Smooth muscle cell (in vitro differentiated cells): ENCODE results near the gene TMEM217. TPM values are rescaled to one million over a fixed set of nuclear protein-coding genes. Genes with fewer than 3 reads are reported as not detected.

ENCODE experiments used
- DNase-seq: peaks from one replicate; lab custom pipeline; 2025; ENCODE audit not compliant: unreplicated experiment; lab: John Stamatoyannopoulos, UW
- H2AFZ ChIP-seq: fragments of 200-600 bp; sonication (generic); 2 replicates; pipeline ENCODE4 v1.6.0; 2016; ENCODE audit warnings: antibody characterized with exemption, low read depth, mild to moderate bottlenecking
- H3F3A ChIP-seq: fragments of 200-600 bp; sonication (generic); 2 replicates; pipeline ENCODE4 v1.6.0; 2017; ENCODE audit warnings: antibody characterized with exemption, low read depth
- H3K27ac ChIP-seq: fragments of 200-600 bp; sonication (generic); 2 replicates; pipeline ENCODE4 v1.5.1; 2016; ENCODE audit warnings: low read depth, mild to moderate bottlenecking
- H3K27me3 ChIP-seq: fragments of 200-600 bp; sonication (generic); 2 replicates; pipeline ENCODE4 v1.6.1; 2016; ENCODE audit warnings: low read depth, mild to moderate bottlenecking
- H3K36me3 ChIP-seq: fragments of 200-600 bp; sonication (generic); 2 replicates; pipeline ENCODE4 v1.5.1; 2016; ENCODE audit warnings: low read depth
- H3K4me1 ChIP-seq: fragments of 200-600 bp; sonication (generic); 2 replicates; pipeline ENCODE4 v1.5.1; 2016; ENCODE audit warnings: low read depth
- H3K4me2 ChIP-seq: fragments of 200-600 bp; sonication (generic); 2 replicates; pipeline ENCODE4 v1.6.0; 2016; ENCODE audit warnings: mild to moderate bottlenecking
- H3K4me3 ChIP-seq: fragments of 200-600 bp; sonication (generic); 2 replicates; pipeline ENCODE4 v1.5.1; 2016; ENCODE audit warnings: mild to moderate bottlenecking
- H3K79me2 ChIP-seq: fragments of 200-600 bp; sonication (generic); 2 replicates; pipeline ENCODE4 v1.6.0; 2016; ENCODE audit warnings: low read depth, mild to moderate bottlenecking
- H3K9ac ChIP-seq: fragments of 200-600 bp; sonication (generic); 2 replicates; pipeline ENCODE4 v1.6.0; 2016; ENCODE audit warnings: low read depth
- H3K9me3 ChIP-seq: fragments of 200-600 bp; sonication (generic); replicated peaks from 2 replicates; pipeline ENCODE4 v1.5.1; 2016; ENCODE audit warnings: low read depth
- H4K20me1 ChIP-seq: fragments of 200-600 bp; sonication (generic); 2 replicates; pipeline ENCODE4 v1.6.0; 2016; ENCODE audit warnings: low read depth
- WGBS: methylation state at CpG from one replicate; pipeline ENCODE4 v1.1.7; 2016; ENCODE audit warnings: low lambda C conversion rate; 5-methylcytosine and 5-hydroxymethylcytosine counted together
- polyA plus RNA-seq: library from polyadenylated mRNA; unstranded; fragments of >200 nt; fragmentation: Nextera tagmentation; extraction: Ambion mirVana; gene quantifications from 2 replicates; pipeline ENCODE4 v1.2.1, GENCODE V29; 2016
- total RNA-seq: library from RNA; depleted of rRNA; stranded (reverse); fragments of >200 nt; gene quantifications from 2 replicates; pipeline ENCODE4 v1.2.3, GENCODE V29; 2014
- TF ChIP-seq, protein P1 (sequence below): fragments of 200-600 bp; sonication (generic); IDR thresholded peaks from 2 replicates; pipeline ENCODE4 v1.5.1; 2017; ENCODE audit warnings: borderline replicate concordance, mild to moderate bottlenecking, antibody characterized with exemption; ENCODE audit not compliant: insufficient read depth, poor library complexity, severe bottlenecking

The TMEM217 gene
- total and polyA plus RNA-seq, 2 experiments from 2014 or later: 0.31 to 1.2 TPM

GRCh38 chr6:37293426-37293825 lies 35.5 kb upstream of the TMEM217 start:
- no peak overlapping the region for H3K9ac ChIP-seq
- H3K4me3 ChIP-seq: no peak overlapping the region
- no peaks in the 10 kb centered on the region for H3K4me1 ChIP-seq
- H3K79me2 ChIP-seq: no peaks in the 10 kb centered on the region
- H3K36me3 ChIP-seq: peaks cover 16% of the 10 kb centered on the region
- no peaks in the 10 kb centered on the region for H3K27me3 ChIP-seq
- H4K20me1 ChIP-seq: no peaks in the 10 kb centered on the region
- H3K4me2 ChIP-seq: no peak overlapping the region
- DNase-seq: no peak
- no peaks in the 10 kb centered on the region for H3K9me3 ChIP-seq
- H3K27ac ChIP-seq: no peak overlapping the region
- no peaks in the 10 kb centered on the region for H3F3A ChIP-seq
- no peak overlapping the region for H2AFZ ChIP-seq
- TF ChIP-seq, protein P1, sequence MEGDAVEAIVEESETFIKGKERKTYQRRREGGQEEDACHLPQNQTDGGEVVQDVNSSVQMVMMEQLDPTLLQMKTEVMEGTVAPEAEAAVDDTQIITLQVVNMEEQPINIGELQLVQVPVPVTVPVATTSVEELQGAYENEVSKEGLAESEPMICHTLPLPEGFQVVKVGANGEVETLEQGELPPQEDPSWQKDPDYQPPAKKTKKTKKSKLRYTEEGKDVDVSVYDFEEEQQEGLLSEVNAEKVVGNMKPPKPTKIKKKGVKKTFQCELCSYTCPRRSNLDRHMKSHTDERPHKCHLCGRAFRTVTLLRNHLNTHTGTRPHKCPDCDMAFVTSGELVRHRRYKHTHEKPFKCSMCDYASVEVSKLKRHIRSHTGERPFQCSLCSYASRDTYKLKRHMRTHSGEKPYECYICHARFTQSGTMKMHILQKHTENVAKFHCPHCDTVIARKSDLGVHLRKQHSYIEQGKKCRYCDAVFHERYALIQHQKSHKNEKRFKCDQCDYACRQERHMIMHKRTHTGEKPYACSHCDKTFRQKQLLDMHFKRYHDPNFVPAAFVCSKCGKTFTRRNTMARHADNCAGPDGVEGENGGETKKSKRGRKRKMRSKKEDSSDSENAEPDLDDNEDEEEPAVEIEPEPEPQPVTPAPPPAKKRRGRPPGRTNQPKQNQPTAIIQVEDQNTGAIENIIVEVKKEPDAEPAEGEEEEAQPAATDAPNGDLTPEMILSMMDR: no peak

DNA sequence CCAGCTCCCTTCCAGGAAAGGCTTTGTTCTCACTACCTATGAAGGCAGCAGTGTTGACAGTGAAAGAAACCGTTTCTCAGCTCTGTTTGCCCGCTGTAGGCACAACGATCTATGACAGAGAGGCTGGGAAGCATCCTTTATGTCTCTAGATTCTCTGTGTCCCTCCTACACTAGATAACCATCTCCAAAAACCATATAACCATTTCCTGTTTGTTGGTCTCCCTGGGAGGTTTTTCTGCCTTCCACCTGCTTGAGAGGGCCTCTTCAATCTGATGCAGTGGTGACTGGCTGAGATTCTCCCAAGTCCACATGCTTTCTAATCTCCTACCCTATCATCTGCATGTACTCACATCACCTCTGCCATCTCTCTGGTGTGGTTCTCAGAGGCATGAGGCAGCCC lies 32.0 kb upstream of the TMEM217 start:
- peaks cover 17% of the 10 kb centered on the region for H3K36me3 ChIP-seq

DNA sequence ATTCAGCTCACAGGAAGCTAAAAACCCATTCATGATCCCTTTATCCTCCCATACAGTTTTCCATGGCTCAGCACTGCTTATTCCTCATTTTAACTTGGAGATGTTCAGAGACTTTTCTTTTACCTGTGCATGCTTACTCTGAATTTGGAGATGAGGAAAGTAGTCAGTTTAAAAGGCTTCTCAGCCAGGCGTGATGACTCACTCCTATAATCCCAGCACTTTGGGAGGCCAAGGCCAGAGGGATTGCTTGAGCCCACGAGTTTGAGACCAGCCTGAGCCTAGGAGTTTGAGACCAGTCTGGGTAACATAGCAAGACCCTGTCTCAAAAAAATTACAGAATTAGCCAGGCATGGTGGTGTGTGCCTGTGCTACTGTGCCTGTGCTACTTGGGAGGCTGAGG lies 30.3 kb upstream of the TMEM217 start:
- Histone ChIP-seq H3K4me3 (no peak overlapping the region), H3K27me3 (no peaks in the 10 kb centered on the region), H4K20me1 (no peaks in the 10 kb centered on the region), H3K79me2 (no peaks in the 10 kb centered on the region), H3F3A (no peaks in the 10 kb centered on the region), H3K4me1 (no peaks in the 10 kb centered on the region), H3K9me3 (no peaks in the 10 kb centered on the region), H3K36me3 (peaks cover 20% of the 10 kb centered on the region), H2AFZ (no peak overlapping the region), H3K27ac (no peak overlapping the region), H3K9ac (no peak overlapping the region), H3K4me2 (no peak overlapping the region)
- DNase-seq: no peak
- 34% methylated on average over 2 of the region's 2 CpGs for WGBS
- TF ChIP-seq, protein P1: no peak

More for the DNA sequence above, 32.0 kb upstream of the TMEM217 start:
- Histone ChIP-seq H3F3A (no peaks in the 10 kb centered on the region), H3K4me1 (no peaks in the 10 kb centered on the region), H3K27ac (no peak overlapping the region), H3K9me3 (no peaks in the 10 kb centered on the region), H3K79me2 (no peaks in the 10 kb centered on the region), H3K9ac (no peak overlapping the region), H3K27me3 (no peaks in the 10 kb centered on the region), H3K4me2 (no peak overlapping the region), H4K20me1 (no peaks in the 10 kb centered on the region), H2AFZ (no peak overlapping the region), H3K4me3 (no peak overlapping the region)
- WGBS: 85% methylated on average over 3 of the region's 3 CpGs
- no peak for DNase-seq
- TF ChIP-seq, protein P1: no peak

GRCh38 chr6:37287519-37288157 lies 29.7 kb upstream of the TMEM217 start:
- Histone ChIP-seq H3K27ac (no peak overlapping the region), H3K9ac (no peak overlapping the region), H3K4me2 (no peak overlapping the region), H3F3A (no peaks in the 10 kb centered on the region), H3K4me1 (no peaks in the 10 kb centered on the region), H2AFZ (no peak overlapping the region), H3K36me3 (peaks cover 20% of the 10 kb centered on the region), H3K79me2 (no peaks in the 10 kb centered on the region), H3K4me3 (no peak overlapping the region), H3K9me3 (no peaks in the 10 kb centered on the region), H3K27me3 (no peaks in the 10 kb centered on the region), H4K20me1 (no peaks in the 10 kb centered on the region)
- TF ChIP-seq, protein P1: no peak
- no peak for DNase-seq
- WGBS: 81% methylated on average over 2 of the region's 2 CpGs
